K562 (cell line): ENCODE measurements around the gene PCDHGB5. TPM values are rescaled to one million over a fixed set of nuclear protein-coding genes. Genes with fewer than 3 reads are reported as not detected.
A peak's percentile ranks its signal among the peaks of the same experiment; 100 is the strongest.

ENCODE experiments used
- ATAC-seq: fragments of 200-7000 bp; cut with Tn5 transposase; 3 replicates; pipeline ENCODE4 v1.9.1; 2020; ENCODE audit warnings: moderate library complexity
- BruUV-seq: library from RNA; stranded (reverse); fragments of 400-500 nt; replicated peaks from 2 replicates; lab custom pipeline; 2021; lab: Mats Ljungman, UMichigan
- CTCF ChIA-PET: fragments of 300-600 bp; formaldehyde crosslinking; extraction: SDS; loops from one replicate; lab custom pipeline; 2021; ENCODE audit warnings: low intra/inter-chr PET ratio; lab: Yijun Ruan, JAX
- POLR2A ChIA-PET: fragments of 300-600, 350-650 bp; sonication (Branson Sonifier 250); formaldehyde crosslinking; extraction: SDS; loops from one replicate; lab custom pipeline; 2021; ENCODE audit warnings: antibody characterized with exemption, inconsistent platforms; lab: Yijun Ruan, JAX
- DNase-seq, 4 experiments: peaks; one replicate each; pipeline versions ENCODE4 v3.0.0 to v3.0.0-alpha.2; 2011 to 2018; ENCODE audit warnings: low spot score in 3 of 4, mixed read lengths in 3 of 4; ENCODE audit errors: extremely low read depth in 1 of 4
- FAIRE-seq: peaks from 2 replicates; lab custom pipeline; 2011; peaks lifted over from hg19 to GRCh38; lab: Jason Lieb, UNC
- H2AFZ ChIP-seq: 2 replicates; pipeline ENCODE4 v1.6.0; 2011; ENCODE audit warnings: low read depth, low read length, control low read depth, inconsistent platforms
- H3K27ac ChIP-seq: fragments of 200-600 bp; 3 replicates; pipeline ENCODE4 v1.8.0; 2011; ENCODE audit warnings: low read depth, mild to moderate bottlenecking, control low read depth, inconsistent platforms, low read length, moderate library complexity, mixed read lengths; ENCODE audit errors: extremely low read depth
- H3K27me3 ChIP-seq, 2 experiments: fragments of 300-600 bp in 1 of 2; 2 replicates in 1 of 2; 3 replicates in 1 of 2; pipeline versions ENCODE4 v1.6.0 to v1.8.0; 2011; ENCODE audit warnings: inconsistent platforms in 2 of 2, low read length in 2 of 2, mild to moderate bottlenecking in 1 of 2, mixed read lengths in 1 of 2, moderate library complexity in 1 of 2; ENCODE audit not compliant: control insufficient read depth in 2 of 2, insufficient read depth in 2 of 2
- H3K36me3 ChIP-seq: fragments of 300-600 bp; 3 replicates; pipeline ENCODE4 v1.8.0; 2011; ENCODE audit warnings: mild to moderate bottlenecking, low read length, inconsistent platforms; ENCODE audit not compliant: control insufficient read depth, insufficient read depth
- H3K4me1 ChIP-seq, 2 experiments: fragments of 200-600 bp in 1 of 2; replicated peaks in 1 of 2; 2 replicates in 1 of 2; 3 replicates in 1 of 2; pipeline versions ENCODE4 v1.5.1 to v1.8.0; 2011; ENCODE audit warnings: inconsistent platforms in 2 of 2, low read length in 2 of 2, mild to moderate bottlenecking in 1 of 2, mixed read lengths in 1 of 2, moderate library complexity in 1 of 2; ENCODE audit not compliant: control insufficient read depth in 2 of 2, insufficient read depth in 2 of 2
- H3K4me2 ChIP-seq: 2 replicates; pipeline ENCODE4 v1.6.1; 2011; ENCODE audit warnings: low read length, control low read depth, inconsistent platforms, mixed read lengths; ENCODE audit not compliant: insufficient read depth
- H3K4me3 ChIP-seq: fragments of 200-600 bp; sonication (generic), shearing (Covaris generic); 2 replicates; pipeline ENCODE4 v1.5.1; 2016; ENCODE audit warnings: control low read depth, inconsistent platforms
- H3K79me2 ChIP-seq: fragments of 200-600 bp; 3 replicates; pipeline ENCODE4 v1.8.0; 2011; ENCODE audit warnings: low read length, inconsistent platforms; ENCODE audit not compliant: control insufficient read depth, insufficient read depth
- H3K9ac ChIP-seq, 2 experiments: 2 replicates each; pipeline versions ENCODE4 v1.6.0 to v1.6.1; 2011; ENCODE audit warnings: low read depth in 2 of 2, low read length in 2 of 2, control low read depth in 1 of 2, inconsistent platforms in 1 of 2, mild to moderate bottlenecking in 1 of 2, mixed read lengths in 1 of 2; ENCODE audit not compliant: insufficient read depth in 1 of 2
- H3K9me1 ChIP-seq: one replicate; pipeline ENCODE4 v1.6.0; 2011; ENCODE audit warnings: inconsistent platforms, mild to moderate bottlenecking, low read length, moderate library complexity; ENCODE audit not compliant: control insufficient read depth, insufficient read depth
- H3K9me3 ChIP-seq: replicated peaks from 2 replicates; pipeline ENCODE4 v1.5.1; 2011; ENCODE audit warnings: low read depth, low read length, inconsistent platforms; ENCODE audit not compliant: control insufficient read depth, insufficient read depth
- H4K20me1 ChIP-seq: replicated peaks from 2 replicates; pipeline ENCODE4 v1.6.1; 2011; ENCODE audit warnings: low read length, inconsistent platforms, mixed read lengths; ENCODE audit not compliant: control insufficient read depth, insufficient read depth
- ATF6 ChIP-seq: sonication (generic); formaldehyde crosslinking; IDR thresholded peaks from 2 replicates; pipeline ENCODE4 v1.4.0; 2020; ENCODE audit warnings: mild to moderate bottlenecking, missing genetic modification reagents
- HDGF ChIP-seq: fragments of 450-650 bp; IDR thresholded peaks from 2 replicates; pipeline ENCODE4 v1.6.1; 2016
- HEY1 ChIP-seq: fragments of 250-450 bp; sonication (Bioruptor Pico); IDR thresholded peaks from 2 replicates; pipeline ENCODE4 v1.5.0; 2020; ENCODE audit warnings: mild to moderate bottlenecking, moderate library complexity, borderline replicate concordance
- SMAD1 ChIP-seq: fragments of 150-350 bp; IDR thresholded peaks from 2 replicates; pipeline ENCODE4 v1.6.1; 2014; ENCODE audit warnings: low read length, low read depth; ENCODE audit not compliant: partially characterized antibody
- SMARCE1 ChIP-seq: fragments of 450-650 bp; IDR thresholded peaks from 2 replicates; pipeline ENCODE4 v1.7.1; 2016; ENCODE audit warnings: mild to moderate bottlenecking
- WGBS: fragments of 100-300 bp; shearing (Covaris generic); methylation state at CpG from one replicate; pipeline ENCODE4 v1.1.6; 2016; ENCODE audit warnings: low coverage, mixed read lengths; ENCODE audit not compliant: insufficient coverage; ENCODE audit errors: missing lambda C conversion rate; 5-methylcytosine and 5-hydroxymethylcytosine counted together
- in situ Hi-C: fragments of 300-500 bp; cut with MboI; formaldehyde crosslinking; loops from 4 replicates; pipeline ENCODE4 v1.15.0; 2018; ENCODE audit warnings: inconsistent platforms, mixed read lengths
- intact Hi-C: fragments of 100-400 bp; cut with micrococcal nuclease; formaldehyde crosslinking; loops from 2 replicates; pipeline ENCODE4 v1.14.2; 2022
- polyA plus RNA-seq, 8 experiments: library from polyadenylated mRNA; depleted of rRNA in 4 of 8; stranded (reverse) in 5 of 8; unstranded in 3 of 8; fragments of >200 nt; fragmentation: Nextera tagmentation in 2 of 8; fragmentation: Illumina TruSeq in 1 of 8; extraction: Ambion mirVana in 2 of 8; extraction: Trizol in 1 of 8; gene quantifications; 2 replicates each; pipeline versions ENCODE4 v1.2.1 to v1.2.3, GENCODE V29; 2011 to 2014; ENCODE audit warnings: inconsistent platforms in 1 of 8, missing spikeins in 1 of 8
- total RNA-seq, 7 experiments: library from RNA; depleted of rRNA in 6 of 7; stranded (reverse); fragments of >200 nt in 6 of 7; fragmentation: Illumina TruSeq in 2 of 7; extraction: Trizol in 2 of 7; gene quantifications; 2 replicates each; pipeline versions ENCODE4 v1.2.1 to v1.2.3, GENCODE V29; 2011 to 2021; ENCODE audit warnings: low replicate concordance in 1 of 7

PCDHGB5 gene
- total and polyA plus RNA-seq, 9 of the 15 experiments (the other 6 are each of a cell fraction or from before 2014, with no cell fraction given), result 0.05 to 0.29 (median 0.12) TPM; not detected in 2

GRCh38 chr5:141412854-141413539, 15.2 kb downstream of the PCDHGB5 start, which contains the start of gene PCDHGA10 (continued):
- TF ChIP-seq HEY1 (no peak), SMAD1 (no peak)

- ChIA-PET POLR2A (interaction anchor here (0.8 to 1.9 kb wide), 3 partner anchors 8 to 262 kb away, joined by 4 to 7 read pairs (median 4); partner anchors contain the start of gene PCDHGA11), CTCF (interaction anchor here (0.6 to 1.5 kb wide), 3 partner anchors 125 to 400 kb away, joined by 3 to 4 read pairs (median 3); no protein-coding TSS in a partner anchor)
- TF ChIP-seq HDGF, result no peak
- no peak for TF ChIP-seq SMARCE1
- TF ChIP-seq ATF6, result no peak
- Histone ChIP-seq H3K4me2 (peak overlapping the region; percentile 21), H3K9me3 (no peaks in the 10 kb centered on the region; the same call in 1 of the 2 replicates), H2AFZ (peak overlapping the region; percentile 69; the same call in 1 of the 2 replicates), H3K4me1 (peaks cover 0 to 27% of the 10 kb centered on the region in 2 experiments; a peak in 2 of 5 replicates), H4K20me1 (no peaks in the 10 kb centered on the region), H3K4me3 (0 out of 2 replicates have a peak overlapping the region, but pooled peaks have one; percentile 21), H3K36me3 (no peaks in the 10 kb centered on the region), H3K27ac (no peak overlapping the region), H3K27me3 (peaks cover 7 to 33% of the 10 kb centered on the region in 2 experiments; a peak in 4 of 5 replicates), H3K79me2 (no peaks in the 10 kb centered on the region), H3K9me1 (no peaks in the 10 kb centered on the region), H3K9ac (no peak overlapping the region)
- WGBS, result 9% methylated on average over 25 of the region's 25 CpGs
- DNase-seq, result no peak
- ATAC-seq, result no peak
- FAIRE-seq, result no peak
- BruUV-seq, result no TSS peak
- intact Hi-C loops (loop anchor here (5.0 kb wide), 1 partner anchor 109 kb away; no protein-coding TSS in a partner anchor), in situ Hi-C loops (no loop called here)
Measured at GRCh38 chr5:141413540-141414069, 15.9 kb downstream of the PCDHGB5 start.
